ENCODE data around the gene KLHL21. TPM values are rescaled to one million over a fixed set of nuclear protein-coding genes. Genes with fewer than 3 reads are reported as not detected.
"Not testable (repeated sequence)": the region's sequence is repeated elsewhere in the genome, so short reads cannot be mapped to it uniquely, and the experiment has no call there.

Gene KLHL21
- total RNA-seq, 2 experiments from 2014 or later = 17.9 to 18.1 TPM

DNA sequence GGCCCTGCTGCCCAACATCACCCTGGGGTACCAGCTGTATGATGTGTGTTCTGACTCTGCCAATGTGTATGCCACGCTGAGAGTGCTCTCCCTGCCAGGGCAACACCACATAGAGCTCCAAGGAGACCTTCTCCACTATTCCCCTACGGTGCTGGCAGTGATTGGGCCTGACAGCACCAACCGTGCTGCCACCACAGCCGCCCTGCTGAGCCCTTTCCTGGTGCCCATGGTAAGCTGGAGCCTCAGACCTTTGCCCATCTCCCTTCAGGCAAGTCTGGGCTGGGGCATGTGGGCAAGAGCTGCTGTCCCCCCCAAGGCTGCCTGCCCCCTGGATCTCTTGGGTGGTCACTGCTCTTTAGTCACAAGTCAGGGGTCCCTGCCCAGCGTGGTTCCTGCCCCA lies 31.7 kb downstream of the KLHL21 start:
- intact Hi-C loops (cut with micrococcal nuclease) = no loop called here
- ATAC-seq (no peak), DNase-seq (no peak)
- ChIA-PET CTCF (interaction anchor here (1.3 to 1.4 kb wide), 2 partner anchors 16 to 76 kb away, joined by 5 read pairs; partner anchors contain the start of genes NOL9 and TAS1R1), POLR2A (no interaction called here)
- no peaks in the 10 kb centered on the region for H3K36me3 Mint-ChIP-seq (ENCODE audit: low read depth)
- no peaks in the 10 kb centered on the region for H3K27me3 Mint-ChIP-seq
- no peak overlapping the region for H3K27ac Mint-ChIP-seq
- TF ChIP-seq, protein P1, sequence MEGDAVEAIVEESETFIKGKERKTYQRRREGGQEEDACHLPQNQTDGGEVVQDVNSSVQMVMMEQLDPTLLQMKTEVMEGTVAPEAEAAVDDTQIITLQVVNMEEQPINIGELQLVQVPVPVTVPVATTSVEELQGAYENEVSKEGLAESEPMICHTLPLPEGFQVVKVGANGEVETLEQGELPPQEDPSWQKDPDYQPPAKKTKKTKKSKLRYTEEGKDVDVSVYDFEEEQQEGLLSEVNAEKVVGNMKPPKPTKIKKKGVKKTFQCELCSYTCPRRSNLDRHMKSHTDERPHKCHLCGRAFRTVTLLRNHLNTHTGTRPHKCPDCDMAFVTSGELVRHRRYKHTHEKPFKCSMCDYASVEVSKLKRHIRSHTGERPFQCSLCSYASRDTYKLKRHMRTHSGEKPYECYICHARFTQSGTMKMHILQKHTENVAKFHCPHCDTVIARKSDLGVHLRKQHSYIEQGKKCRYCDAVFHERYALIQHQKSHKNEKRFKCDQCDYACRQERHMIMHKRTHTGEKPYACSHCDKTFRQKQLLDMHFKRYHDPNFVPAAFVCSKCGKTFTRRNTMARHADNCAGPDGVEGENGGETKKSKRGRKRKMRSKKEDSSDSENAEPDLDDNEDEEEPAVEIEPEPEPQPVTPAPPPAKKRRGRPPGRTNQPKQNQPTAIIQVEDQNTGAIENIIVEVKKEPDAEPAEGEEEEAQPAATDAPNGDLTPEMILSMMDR (IDR thresholded peaks at IDR 0.05) = no peak
- no peaks in the 10 kb centered on the region for H3K9me3 Mint-ChIP-seq
- H3K4me1 Mint-ChIP-seq (ENCODE audit: low read depth) = peaks cover 5% of the 10 kb centered on the region
- H3K4me3 Mint-ChIP-seq = no peak overlapping the region

DNA sequence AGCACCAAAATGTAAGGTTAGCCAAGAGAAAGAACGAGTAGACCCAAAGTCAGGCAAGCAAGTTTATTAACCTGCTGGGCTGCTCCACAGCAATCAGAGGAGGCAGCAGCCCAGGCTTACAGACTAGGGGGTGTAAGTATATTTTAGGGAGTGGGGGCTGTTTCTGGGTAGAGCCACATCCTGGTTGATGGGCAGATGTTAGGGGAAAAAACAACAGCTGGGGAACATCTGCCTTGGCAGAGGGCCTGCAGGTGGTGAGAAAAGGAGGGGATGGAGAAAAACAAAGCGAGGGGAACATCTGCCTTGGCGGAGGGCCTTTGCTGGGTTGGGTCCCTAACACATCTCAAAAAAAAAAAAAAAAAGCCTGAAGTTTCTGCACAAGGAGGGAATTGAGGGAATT lies 32.6 kb downstream of the KLHL21 start:
- TF ChIP-seq, protein P1 (IDR thresholded peaks at IDR 0.05) = no peak
- H3K27ac Mint-ChIP-seq = no peak overlapping the region
- peaks cover 5% of the 10 kb centered on the region for H3K4me1 Mint-ChIP-seq (ENCODE audit: low read depth)
- H3K36me3 Mint-ChIP-seq (ENCODE audit: low read depth) = no peaks in the 10 kb centered on the region
- H3K9me3 Mint-ChIP-seq = no peaks in the 10 kb centered on the region
- H3K4me3 Mint-ChIP-seq = no peak overlapping the region
- no peaks in the 10 kb centered on the region for H3K27me3 Mint-ChIP-seq
- ChIA-PET CTCF (interaction anchor here (1.3 to 1.4 kb wide), 2 partner anchors 15 to 76 kb away, joined by 5 read pairs; partner anchors contain the start of genes NOL9 and TAS1R1), POLR2A (no interaction called here)
- ATAC-seq = no peak
- intact Hi-C loops (cut with micrococcal nuclease) = no loop called here
- no peak for DNase-seq

- ChIA-PET CTCF (interaction anchor here (1.2 kb wide), 1 partner anchor 14 kb away, joined by 5 read pairs; the partner anchor contains the start of genes NOL9 and TAS1R1), POLR2A (no interaction called here)
- TF ChIP-seq, protein P1 (IDR thresholded peaks at IDR 0.05) = no peak
- H3K36me3 Mint-ChIP-seq (ENCODE audit: low read depth) = no peaks in the 10 kb centered on the region
- intact Hi-C loops (cut with micrococcal nuclease) = no loop called here
- no peak for DNase-seq
- no peak overlapping the region for H3K4me3 Mint-ChIP-seq
- no peaks in the 10 kb centered on the region for H3K27me3 Mint-ChIP-seq
- ATAC-seq = no peak
- H3K27ac Mint-ChIP-seq = no peak overlapping the region
- no peaks in the 10 kb centered on the region for H3K9me3 Mint-ChIP-seq
- H3K4me1 Mint-ChIP-seq (ENCODE audit: low read depth) = peaks cover 5% of the 10 kb centered on the region
Observed at GRCh38 chr1:6569033-6569432, 33.6 kb downstream of the KLHL21 start.

DNA sequence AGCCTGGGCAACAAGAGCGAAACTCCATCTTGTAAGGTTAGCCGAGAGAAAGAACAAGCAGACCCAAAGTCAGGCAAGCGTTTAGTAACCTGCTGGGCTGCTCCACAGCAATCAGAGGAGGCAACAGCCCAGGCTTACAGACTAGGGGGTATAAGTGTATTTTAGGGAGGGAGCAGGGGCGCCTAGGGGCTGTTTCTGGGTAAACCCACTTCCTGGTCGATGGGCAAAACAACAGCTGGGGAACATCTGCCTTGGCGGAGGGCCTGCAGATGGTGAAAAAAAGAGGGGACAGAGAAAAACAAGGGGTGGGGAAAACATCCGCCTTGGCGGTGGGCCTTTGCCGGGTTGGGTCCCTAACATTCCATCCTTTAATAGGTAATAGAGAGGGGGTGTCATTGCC lies 42.4 kb downstream of the KLHL21 start:
- ChIA-PET CTCF (no interaction called here), POLR2A (no interaction called here)
- H3K27ac Mint-ChIP-seq = no peak overlapping the region
- H3K4me3 Mint-ChIP-seq = no peak overlapping the region
- H3K27me3 Mint-ChIP-seq = peaks cover 2% of the 10 kb centered on the region
- no peaks in the 10 kb centered on the region for H3K4me1 Mint-ChIP-seq (ENCODE audit: low read depth)
- no peaks in the 10 kb centered on the region for H3K36me3 Mint-ChIP-seq (ENCODE audit: low read depth)
- intact Hi-C loops (cut with micrococcal nuclease) = no loop called here
- H3K9me3 Mint-ChIP-seq = no peaks in the 10 kb centered on the region
- no peak for DNase-seq
- TF ChIP-seq, protein P1 (IDR thresholded peaks at IDR 0.05) = no peak
- ATAC-seq = no peak

GRCh38 chr1:6559161-6559560 lies 43.5 kb downstream of the KLHL21 start:
- intact Hi-C loops (cut with micrococcal nuclease); H3K4me1 Mint-ChIP-seq (ENCODE audit: low read depth); H3K27ac Mint-ChIP-seq; H3K4me3 Mint-ChIP-seq; H3K9me3 Mint-ChIP-seq; ATAC-seq; H3K27me3 Mint-ChIP-seq; H3K36me3 Mint-ChIP-seq (ENCODE audit: low read depth); DNase-seq: not testable (repeated sequence)
- POLR2A ChIA-PET = interaction anchor here (0.7 to 1.5 kb wide), 2 partner anchors 22 to 42 kb away, joined by 3 read pairs; no protein-coding TSS in a partner anchor
- CTCF ChIA-PET = interaction anchor here (1.1 kb wide), 1 partner anchor 87 kb away, joined by 5 read pairs; no protein-coding TSS in a partner anchor
